Stomach (tissue), 4 donors: Measurements from ENCODE around the gene NELL1.

Experiments
- CTCF ChIP-seq, 7 experiments: fragments of 450-650 bp in 4 of 7; fragments of 200-600 bp in 3 of 7; sonication (generic) in 3 of 7; IDR thresholded peaks; one replicate each; pipeline ENCODE4 v1.5.1; 2016 to 2019; ENCODE audit warnings: antibody characterized with exemption in 7 of 7, control low read depth in 2 of 7, mild to moderate bottlenecking in 1 of 7
- EP300 ChIP-seq: sonication (generic); formaldehyde crosslinking; IDR thresholded peaks from one replicate; pipeline ENCODE4 v1.6.1; 2017; ENCODE audit warnings: antibody characterized with exemption
- POLR2A ChIP-seq, 4 donors: fragments of 450-650 bp; IDR thresholded peaks; one replicate each; pipeline ENCODE4 v1.6.1; 2016; ENCODE audit warnings: antibody characterized with exemption in 4 of 4, control low read depth in 2 of 4, mild to moderate bottlenecking in 1 of 4, moderate library complexity in 1 of 4
- POLR2AphosphoS5 ChIP-seq, 3 donors: sonication (generic); formaldehyde crosslinking; IDR thresholded peaks; one replicate each; pipeline ENCODE4 v1.6.1; 2016; ENCODE audit warnings: antibody characterized with exemption in 3 of 3

GRCh38 chr11:21414953-21415352, 745.6 kb downstream of the NELL1 start:
- no peak for TF ChIP-seq CTCF (IDR thresholded peaks at IDR 0.05)
- no peak for TF ChIP-seq POLR2A (IDR thresholded peaks at IDR 0.05)
- no peak for TF ChIP-seq POLR2AphosphoS5 (IDR thresholded peaks at IDR 0.05)
- TF ChIP-seq EP300 = no peak
